Esophagus muscularis mucosa (tissue), 3 donors: ENCODE results near the gene ATRNL1.

Experiments used
- POLR2A ChIP-seq: fragments of 450-650 bp; IDR thresholded peaks from one replicate; pipeline ENCODE4 v1.6.1; 2017; ENCODE audit warnings: antibody characterized with exemption, moderate library complexity, mild to moderate bottlenecking, low read depth
- POLR2AphosphoS5 ChIP-seq, 2 donors: sonication (generic); formaldehyde crosslinking; IDR thresholded peaks; one replicate each; pipeline ENCODE4 v1.6.1; 2017; ENCODE audit warnings: antibody characterized with exemption in 2 of 2
- TF ChIP-seq, protein P1 (sequence below), 3 experiments: fragments of 200-600 bp in 2 of 3; fragments of 450-650 bp in 1 of 3; sonication (generic) in 2 of 3; IDR thresholded peaks; one replicate each; pipeline ENCODE4 v1.5.1; 2017 to 2019; ENCODE audit warnings: antibody characterized with exemption in 3 of 3, mild to moderate bottlenecking in 2 of 3, moderate library complexity in 1 of 3

DNA sequence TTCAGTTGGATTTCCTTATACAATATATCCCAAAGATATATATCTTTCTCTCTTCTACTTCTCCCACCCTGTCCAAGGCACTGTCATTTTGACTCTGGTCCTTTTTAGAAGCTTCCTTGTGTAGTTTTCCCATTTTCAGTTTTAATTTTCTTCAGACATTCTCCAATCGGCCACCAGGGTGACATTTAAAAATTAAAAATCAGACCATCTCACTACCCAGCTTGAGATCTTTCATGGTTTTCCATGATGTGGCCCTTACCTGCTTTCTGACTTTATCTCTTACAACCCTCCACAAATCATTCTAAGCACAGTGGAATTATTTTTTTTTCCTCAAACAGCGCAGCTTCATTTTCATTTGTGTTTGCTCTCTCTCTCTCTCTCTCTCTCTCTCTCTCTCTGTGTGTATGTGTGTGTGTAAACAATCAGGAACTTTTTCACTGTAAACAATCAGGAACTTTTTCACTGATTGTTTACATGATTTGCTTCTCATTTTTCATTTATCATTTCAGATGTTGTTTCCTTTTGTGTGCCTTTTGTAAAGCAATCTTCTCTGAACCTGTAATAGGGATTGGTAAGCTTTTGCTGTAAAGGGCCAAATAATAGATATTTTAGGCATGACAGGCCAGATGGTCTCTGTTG, 348.9 kb downstream of the ATRNL1 start:
- TF ChIP-seq POLR2A (no peak), POLR2AphosphoS5 (IDR thresholded peaks at IDR 0.05) (no peak)
- TF ChIP-seq, protein P1, sequence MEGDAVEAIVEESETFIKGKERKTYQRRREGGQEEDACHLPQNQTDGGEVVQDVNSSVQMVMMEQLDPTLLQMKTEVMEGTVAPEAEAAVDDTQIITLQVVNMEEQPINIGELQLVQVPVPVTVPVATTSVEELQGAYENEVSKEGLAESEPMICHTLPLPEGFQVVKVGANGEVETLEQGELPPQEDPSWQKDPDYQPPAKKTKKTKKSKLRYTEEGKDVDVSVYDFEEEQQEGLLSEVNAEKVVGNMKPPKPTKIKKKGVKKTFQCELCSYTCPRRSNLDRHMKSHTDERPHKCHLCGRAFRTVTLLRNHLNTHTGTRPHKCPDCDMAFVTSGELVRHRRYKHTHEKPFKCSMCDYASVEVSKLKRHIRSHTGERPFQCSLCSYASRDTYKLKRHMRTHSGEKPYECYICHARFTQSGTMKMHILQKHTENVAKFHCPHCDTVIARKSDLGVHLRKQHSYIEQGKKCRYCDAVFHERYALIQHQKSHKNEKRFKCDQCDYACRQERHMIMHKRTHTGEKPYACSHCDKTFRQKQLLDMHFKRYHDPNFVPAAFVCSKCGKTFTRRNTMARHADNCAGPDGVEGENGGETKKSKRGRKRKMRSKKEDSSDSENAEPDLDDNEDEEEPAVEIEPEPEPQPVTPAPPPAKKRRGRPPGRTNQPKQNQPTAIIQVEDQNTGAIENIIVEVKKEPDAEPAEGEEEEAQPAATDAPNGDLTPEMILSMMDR (IDR thresholded peaks at IDR 0.05): no peak
